HuH-7 (cell line): ENCODE measurements around the gene RABGAP1L.
"Not testable (repeated sequence)": the region's sequence is repeated elsewhere in the genome, so short reads cannot be mapped to it uniquely, and the experiment has no call there.

Experiments
- DNase-seq: peaks from one replicate; pipeline ENCODE4 v3.0.0; 2011; ENCODE audit warnings: low spot score

Gene RABGAP1L

DNA sequence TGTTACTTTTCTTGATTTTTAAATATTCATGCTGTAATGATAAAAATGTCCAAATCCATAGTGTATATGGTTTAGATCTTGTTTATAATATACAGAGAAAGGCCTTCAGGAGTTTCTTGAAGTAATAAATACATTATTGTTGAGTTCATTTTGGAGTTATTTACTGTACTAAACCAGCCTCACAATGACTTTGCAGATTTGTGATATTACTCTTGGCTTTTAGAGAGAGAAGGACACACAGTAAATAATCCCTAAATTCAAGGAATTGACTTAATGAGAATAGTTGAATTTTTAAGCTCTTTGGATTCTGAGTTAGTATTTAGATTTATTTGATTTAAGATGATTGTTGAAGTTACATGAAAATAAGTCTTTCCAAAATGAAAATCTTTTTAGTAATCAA is 38.9 kb downstream of the RABGAP1L start:
- DNase-seq = no peak

DNA sequence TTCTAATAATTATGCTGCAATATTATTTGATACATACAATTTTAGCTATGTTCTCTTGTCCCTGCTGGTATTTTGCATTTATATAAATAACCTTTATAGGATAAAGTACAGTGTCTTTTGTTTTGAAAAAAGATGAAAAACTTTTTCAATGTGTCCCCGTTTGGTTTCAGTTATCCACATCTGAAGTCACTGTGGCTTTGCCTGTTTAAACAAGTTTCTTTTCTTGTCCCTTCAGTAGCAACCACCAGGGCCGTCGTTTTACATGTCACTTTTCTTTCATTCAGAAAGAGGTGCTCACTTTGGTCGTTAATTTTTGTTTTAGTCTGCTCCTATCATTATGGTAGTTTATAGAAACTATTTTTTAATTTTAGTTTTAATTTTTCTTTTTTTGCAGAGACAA is 41.4 kb downstream of the RABGAP1L start:
- no peak for DNase-seq

GRCh38 chr1:174204697-174205308 is 45.5 kb downstream of the RABGAP1L start:
- DNase-seq = no peak

DNA sequence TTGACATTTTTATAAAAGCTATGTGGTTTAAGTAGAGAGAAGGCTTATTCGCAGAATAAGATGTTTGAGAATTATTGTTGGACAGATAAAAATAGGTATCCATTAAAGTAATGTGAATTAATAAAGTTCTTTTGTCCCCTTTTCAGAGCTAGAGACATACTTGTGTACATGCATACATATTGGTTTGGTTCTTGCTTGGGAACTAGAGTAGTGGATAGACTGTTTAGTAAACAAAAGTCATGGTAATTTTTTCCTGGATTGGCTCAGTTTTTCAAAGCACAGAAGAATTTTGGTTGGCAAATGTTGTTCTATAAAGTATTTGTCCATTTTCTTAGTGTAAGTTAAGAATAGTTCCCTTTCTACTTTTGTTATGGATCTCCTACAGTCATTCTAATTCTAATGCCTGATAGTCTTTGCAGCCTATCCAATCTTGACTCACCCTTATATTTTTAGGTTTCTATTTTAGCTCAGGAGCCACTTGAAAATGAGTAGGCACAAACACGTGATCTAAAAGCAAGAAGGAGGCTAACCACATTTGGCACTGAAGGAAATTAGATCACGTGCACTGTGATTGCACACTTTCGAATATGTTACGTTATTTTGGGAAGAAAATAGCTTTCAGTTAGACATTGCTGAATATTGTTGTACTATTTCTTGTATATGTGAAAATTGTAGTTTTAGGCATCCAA is 47.0 kb downstream of the RABGAP1L start:
- no peak for DNase-seq

- no peak for DNase-seq
These were observed 50.2 kb downstream of the RABGAP1L start for GRCh38 chr1:174209347-174210187.

DNA sequence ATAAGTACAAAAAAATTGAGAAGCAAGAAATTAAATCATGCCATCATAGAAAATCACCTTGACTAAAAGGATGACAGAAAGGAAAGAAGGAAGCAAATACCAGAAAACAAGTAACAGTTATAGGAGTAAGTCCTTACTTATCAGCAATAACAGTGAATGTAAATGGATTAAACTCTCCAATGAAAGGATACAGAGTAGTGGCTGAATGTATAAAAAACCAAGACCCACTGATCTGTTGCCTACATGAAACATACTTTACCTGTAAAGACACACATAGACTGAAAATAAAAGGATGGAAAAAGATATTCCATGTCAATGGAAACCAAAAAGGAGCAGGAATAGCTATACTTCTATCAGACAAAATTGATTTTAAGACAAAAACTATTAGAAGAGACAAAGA is 52.2 kb downstream of the RABGAP1L start:
- no peak for DNase-seq

- DNase-seq = no peak
These were observed 56.4 kb downstream of the RABGAP1L start for GRCh38 chr1:174215766-174216165.

GRCh38 chr1:174217248-174217647 is 57.9 kb downstream of the RABGAP1L start:
- no peak for DNase-seq

DNA sequence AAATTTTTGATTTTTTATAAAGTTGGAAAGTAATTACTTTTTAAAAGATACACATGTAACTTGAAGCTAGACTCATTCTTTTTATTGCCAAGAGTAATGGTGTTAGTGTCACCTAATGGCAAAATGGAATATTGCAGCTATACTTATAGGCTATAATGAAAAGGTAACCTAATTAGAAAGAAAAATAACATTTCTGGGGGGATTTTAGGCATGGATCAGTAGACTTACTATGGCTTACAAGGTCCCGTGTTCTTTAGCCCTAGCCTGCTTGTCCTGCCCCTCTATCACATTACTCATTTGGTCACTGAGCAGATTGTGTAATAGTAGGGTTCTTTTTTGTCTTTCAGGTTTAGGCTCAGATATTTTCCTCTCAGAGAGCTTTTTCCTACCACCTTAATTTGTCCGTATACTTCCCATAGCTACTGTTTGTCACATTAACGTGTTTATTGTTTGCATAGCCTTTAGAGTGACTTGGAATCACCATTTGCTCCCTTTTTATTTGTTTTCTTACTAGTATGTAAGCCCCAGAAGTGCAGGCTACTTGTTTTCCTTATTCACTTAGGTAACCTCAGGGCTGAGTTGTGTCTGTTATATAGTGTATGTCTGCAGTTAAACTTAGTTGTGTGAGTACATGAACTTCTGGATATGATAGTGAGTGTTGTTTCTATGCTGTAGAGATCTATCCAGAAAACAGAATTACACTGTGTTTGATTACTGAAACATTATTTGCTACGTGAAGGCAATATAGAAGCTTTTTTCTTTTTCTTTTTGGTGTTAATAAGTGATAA is 58.7 kb downstream of the RABGAP1L start:
- peak; percentile 8 for DNase-seq

DNA sequence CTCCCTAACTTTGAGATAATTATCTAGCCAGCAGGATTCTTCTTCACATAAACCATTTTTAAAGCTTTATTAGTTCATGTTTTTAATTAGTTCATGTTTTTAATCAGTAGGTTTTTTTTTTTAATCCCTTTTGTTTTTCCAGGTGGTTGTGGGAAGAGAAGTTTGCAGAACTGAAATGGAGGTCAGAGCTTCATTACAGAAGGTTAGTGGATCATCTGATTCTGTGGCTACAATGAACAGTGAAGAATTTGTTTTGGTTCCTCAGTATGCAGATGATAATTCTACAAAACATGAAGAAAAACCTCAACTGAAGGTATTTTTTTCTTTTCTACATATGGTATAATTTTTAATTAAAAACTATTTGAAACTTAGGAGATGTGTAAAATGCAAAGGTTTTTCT is 59.7 kb downstream of the RABGAP1L start:
- DNase-seq = no peak

- no peak for DNase-seq
These were observed 60.5 kb downstream of the RABGAP1L start for GRCh38 chr1:174219606-174220370.

DNA sequence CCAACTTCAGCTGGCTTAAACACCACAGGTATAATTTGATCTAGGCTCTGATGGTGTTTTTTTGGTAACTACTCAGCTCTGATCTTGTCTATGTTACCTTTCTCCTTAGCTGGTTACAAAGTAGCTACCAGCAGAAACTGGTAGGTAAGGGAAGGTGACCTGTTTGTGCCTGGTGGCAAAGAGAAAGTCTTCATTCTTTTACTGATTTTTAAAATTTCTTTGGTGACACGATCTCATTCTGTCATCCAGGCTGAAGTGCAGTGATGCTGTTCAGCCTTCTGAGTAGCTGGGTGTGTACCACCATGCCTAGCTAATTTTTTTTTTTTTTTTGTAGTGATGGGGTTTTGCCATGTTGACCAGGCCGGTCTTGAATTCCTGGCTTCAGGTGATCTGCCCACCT is 62.4 kb downstream of the RABGAP1L start:
- DNase-seq = no peak

- no peak for DNase-seq
These were observed 63.0 kb downstream of the RABGAP1L start for GRCh38 chr1:174222166-174222949.

- no peak for DNase-seq
These were observed 65.3 kb downstream of the RABGAP1L start for GRCh38 chr1:174224641-174225040.

DNA sequence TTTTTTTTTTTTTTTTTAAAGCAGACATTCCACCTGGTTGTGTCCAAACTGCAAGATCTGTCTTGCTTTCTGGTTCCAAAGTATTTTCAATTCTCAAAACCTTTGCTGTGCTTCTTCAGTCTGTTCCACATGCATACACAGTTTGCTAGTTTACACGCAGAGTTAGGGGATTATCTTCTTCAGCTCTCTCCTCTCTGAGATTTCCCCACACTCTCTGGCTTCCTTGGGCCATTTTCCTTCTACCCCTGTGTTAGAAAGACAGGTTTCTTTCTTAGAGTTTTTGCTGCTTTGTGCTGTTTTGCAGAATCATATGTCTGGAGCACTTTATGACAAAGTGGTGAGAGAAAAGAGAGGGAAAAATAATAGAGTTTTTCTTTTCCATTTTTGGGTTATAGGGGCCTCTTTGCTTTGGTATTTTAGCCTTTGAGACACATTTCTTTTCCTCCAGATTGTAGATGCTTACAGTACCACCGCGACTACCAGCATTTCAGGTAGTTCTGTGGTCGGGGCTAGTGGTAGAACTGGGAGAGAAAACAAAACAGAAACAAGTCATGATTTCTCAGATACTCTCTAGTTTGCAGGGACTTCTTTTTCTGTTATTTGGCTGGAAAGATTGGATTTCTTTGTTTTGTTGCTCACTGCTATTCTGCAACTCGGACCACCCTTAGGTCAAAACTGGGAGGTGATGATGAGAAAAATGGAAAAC is 66.3 kb downstream of the RABGAP1L start:
- DNase-seq = no peak

DNA sequence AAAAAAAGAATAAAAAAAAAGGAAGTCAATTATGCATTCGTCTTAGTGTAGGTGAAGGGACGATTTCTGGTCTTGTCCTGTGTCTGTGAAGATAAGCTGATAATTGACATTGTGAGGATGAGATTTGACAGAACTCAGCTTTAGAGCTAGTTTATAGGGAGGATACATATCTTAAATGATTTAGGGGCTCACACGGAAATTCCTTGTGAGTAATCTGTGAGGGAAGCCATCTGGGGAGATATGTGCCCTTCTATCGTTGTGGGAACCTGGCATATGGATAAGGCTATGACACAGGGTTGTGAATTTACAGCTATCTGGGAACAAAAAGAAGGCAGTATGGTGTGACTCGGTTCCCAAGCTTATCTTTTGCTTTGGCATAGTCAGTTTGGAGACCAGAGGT is 71.1 kb downstream of the RABGAP1L start:
- DNase-seq = no peak

DNA sequence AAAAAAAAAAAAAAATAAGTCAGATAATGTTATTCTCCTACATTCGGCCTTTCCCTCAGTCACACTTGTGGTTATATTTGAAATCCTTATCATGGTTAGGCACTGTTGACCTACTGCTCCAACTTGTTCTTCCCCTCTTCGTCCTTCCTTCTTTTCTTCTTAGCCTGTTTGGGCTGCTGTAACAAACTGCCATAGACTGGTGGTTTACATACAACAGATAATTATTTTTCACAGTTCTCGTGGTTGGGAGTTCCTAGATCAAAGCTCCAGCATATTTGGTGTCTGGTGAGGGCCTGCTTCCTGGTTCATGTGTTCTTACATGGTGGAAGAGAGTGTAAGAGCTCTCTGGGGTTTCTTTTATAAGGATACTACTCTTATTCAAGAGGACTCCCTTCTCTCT is 73.4 kb downstream of the RABGAP1L start:
- DNase-seq = no peak

DNA sequence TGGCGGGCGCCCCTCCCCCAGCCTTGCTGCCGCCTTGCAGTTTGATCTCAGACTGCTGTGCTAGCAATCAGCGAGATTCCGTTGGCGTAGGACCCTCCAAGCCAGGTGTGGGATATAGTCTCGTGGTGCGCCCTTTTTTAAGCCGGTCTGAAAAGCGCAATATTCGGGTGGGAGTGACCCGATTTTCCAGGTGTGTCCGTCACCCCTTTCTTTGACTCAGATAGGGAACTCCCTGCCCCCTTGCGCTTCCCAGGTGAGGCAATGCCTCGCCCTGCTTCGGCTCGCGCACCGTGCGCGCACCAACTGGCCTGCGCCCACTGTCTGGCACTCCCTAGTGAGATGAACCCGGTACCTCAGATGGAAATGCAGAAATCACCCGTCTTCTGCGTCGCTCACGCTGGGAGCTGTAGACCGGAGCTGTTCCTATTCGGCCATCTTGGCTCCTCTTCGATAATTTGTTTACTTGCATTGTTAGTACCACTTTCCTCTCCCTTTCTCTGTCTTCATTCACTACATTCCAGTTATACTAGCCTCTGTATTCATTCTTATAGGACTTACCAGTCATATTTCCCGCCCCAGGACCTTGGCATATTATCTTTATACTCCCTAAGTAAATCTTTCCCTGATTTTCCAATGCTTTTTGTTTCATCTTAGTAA is 79.7 kb downstream of the RABGAP1L start:
- not testable (repeated sequence) for DNase-seq

DNA sequence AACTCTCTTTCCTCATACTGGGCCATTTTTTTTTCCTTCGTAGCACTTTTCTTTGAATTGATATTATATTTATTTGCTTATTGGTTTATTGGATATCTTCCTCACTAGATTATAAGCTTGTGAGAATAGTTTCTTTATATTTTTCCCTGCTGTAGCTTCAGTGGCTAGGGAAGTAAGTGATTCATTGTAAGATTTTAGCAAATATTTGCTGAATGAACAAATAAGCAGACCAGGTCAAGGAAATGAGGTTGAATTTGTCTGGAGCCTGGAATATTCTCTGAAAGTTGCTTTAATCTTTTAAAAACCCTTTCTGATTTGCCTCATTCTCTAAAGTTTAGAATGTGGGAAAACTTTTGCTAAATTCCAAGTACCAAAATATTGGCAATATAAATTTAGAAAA is 80.2 kb downstream of the RABGAP1L start:
- DNase-seq = no peak

- DNase-seq = no peak
These were observed 83.5 kb downstream of the RABGAP1L start for GRCh38 chr1:174242856-174243255.
